ENCODE data around the gene PTGR3.

DNA sequence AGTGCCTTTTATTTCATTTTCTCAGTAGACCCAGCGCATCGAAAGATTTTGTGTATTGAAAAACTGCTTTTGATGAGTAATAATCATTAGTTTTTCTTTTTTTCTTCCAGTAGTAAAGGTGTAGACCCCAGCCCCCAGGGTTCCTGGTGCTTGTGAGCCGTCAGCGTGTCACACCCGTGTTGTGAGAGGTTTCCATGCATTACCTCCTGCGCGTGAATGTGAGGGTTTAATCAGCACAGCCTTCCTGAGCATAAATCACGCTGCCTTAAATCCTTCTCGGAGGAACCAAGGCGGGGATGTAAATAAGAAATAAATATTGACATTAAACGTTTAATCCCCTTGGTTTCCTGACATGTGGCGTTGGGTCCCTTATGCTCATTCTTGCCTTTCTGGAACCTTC lies 26.0 kb upstream of the PTGR3 start:
- TF ChIP-seq, protein P1, sequence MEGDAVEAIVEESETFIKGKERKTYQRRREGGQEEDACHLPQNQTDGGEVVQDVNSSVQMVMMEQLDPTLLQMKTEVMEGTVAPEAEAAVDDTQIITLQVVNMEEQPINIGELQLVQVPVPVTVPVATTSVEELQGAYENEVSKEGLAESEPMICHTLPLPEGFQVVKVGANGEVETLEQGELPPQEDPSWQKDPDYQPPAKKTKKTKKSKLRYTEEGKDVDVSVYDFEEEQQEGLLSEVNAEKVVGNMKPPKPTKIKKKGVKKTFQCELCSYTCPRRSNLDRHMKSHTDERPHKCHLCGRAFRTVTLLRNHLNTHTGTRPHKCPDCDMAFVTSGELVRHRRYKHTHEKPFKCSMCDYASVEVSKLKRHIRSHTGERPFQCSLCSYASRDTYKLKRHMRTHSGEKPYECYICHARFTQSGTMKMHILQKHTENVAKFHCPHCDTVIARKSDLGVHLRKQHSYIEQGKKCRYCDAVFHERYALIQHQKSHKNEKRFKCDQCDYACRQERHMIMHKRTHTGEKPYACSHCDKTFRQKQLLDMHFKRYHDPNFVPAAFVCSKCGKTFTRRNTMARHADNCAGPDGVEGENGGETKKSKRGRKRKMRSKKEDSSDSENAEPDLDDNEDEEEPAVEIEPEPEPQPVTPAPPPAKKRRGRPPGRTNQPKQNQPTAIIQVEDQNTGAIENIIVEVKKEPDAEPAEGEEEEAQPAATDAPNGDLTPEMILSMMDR (IDR thresholded peaks at IDR 0.05), result no peak
- TF ChIP-seq POLR2A (IDR thresholded peaks at IDR 0.05), result no peak

Data from body of pancreas (tissue), 4 donors.